Measurements from ENCODE around the gene SPSB2.

Gene SPSB2

DNA sequence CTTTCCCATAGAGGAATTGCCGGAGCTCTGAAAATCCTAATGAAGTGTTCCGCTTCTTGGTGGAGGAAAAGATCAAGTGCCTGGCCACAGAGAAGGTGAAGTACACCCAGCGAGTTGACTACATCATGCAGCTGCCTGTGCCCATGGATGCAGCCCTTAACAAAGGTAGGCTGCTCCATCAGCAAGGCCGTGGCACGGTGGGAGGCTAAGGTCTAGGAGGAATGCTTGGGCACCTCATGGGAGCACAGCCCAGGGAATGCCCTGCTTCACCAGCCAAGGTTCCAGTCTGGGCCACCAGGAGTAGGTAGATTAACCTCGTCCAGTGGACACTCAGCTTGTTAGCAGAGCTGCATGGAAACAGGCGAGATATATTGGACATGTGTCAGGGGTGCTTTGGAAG is 12.2 kb downstream of the SPSB2 start:
- DNase-seq, result no peak
- intact Hi-C loops (cut with DNase I), result no loop called here

DNA sequence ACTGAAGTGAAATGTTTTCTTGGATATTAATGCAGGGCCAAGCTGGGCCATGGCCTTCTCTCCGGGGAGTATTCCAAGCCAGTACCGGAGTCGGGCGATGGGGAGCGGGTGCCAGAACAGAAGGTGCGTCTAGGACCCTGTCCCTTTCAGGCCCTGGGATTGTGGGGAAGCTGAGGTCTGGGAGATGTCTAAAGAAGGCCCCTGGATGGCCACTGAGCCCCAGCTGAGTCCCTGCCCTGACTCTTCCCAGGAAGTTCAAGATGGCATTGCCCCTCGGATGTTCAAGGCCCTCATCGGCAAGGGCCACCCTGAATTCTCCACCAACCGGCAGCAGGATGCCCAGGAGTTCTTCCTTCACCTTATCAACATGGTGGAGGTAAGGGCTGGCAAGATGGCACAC is 13.0 kb downstream of the SPSB2 start:
- intact Hi-C loops (cut with DNase I), result no loop called here
- no peak for DNase-seq

DNA sequence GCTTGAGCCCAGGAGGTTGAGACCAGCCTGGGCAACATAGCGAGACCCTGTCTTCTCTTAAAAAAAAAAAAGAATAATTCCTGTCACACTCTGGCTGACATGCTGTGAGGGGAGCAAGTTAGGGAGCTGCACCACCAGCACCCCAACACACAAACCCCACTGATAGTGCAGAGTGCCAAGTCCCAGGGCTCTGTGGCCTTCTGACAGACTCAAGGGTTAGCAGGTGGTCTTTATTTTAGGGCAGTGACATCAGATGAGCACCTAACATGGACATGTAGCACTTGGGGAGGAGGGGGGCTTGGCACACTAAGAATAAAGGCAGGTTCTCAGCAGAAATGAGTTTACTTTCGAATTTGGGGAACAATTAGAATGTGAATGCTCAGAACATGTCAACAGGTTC is 14.3 kb downstream of the SPSB2 start:
- intact Hi-C loops (cut with DNase I), result no loop called here
- DNase-seq, result no peak

DNA sequence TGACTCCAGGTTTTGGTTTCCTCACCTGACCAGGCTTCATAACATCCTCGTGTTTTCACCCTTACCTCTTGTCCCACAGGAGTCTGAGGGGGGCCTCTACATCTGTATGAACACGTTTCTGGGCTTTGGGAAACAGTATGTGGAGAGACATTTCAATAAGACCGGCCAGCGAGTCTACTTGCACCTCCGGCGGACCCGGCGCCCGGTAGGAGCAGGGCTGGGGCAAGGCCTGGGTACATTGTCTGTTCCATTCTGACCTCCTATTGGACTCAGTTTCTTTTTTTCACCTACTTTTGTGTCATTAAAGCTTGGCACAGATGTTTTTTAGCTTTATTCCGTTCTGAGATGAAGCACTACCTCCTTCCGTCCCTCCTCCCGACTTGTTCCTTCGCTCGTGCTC is 17.8 kb downstream of the SPSB2 start:
- intact Hi-C loops (cut with DNase I), result no loop called here
- DNase-seq, result no peak

DNA sequence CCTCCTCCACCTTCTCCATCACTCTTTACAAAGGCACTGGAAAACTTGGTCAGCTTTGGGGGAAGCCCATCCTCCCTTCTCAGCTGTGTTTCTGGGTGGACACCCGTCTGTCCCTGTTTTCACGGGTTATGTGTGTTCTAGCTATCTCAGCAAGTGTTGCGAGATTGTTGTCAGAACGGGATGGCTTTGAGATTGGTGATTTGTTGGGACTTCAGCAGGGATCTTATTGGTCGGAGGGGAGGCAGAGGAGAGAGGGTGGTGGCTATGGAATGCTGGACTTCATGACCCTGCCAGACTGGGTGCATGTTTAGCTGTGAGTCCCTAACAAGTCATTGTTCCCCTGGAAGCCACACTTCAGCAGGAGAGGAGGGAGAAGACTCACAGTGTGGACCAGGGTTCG is 19.1 kb downstream of the SPSB2 start:
- intact Hi-C loops (cut with DNase I), result no loop called here
- no peak for DNase-seq

DNA sequence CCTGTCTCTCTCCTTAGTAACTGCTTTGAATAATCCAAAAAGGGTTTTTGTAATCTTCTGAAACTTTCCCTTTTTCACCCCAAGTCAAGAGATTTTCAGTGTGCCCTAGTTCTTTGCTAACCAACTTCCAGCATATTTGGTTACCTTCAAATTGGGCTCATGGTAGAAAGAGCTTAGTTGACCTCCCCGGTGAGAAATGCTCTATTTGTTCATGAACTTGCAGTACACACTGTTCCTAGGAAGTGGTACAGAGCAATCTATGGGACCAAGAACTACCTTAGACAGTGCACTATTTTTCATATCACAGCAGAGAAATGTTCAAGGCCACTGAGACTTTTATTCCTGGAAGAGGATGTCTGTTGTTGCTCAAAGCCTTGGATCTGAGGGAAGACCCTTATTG is 19.5 kb downstream of the SPSB2 start:
- intact Hi-C loops (cut with DNase I), result loop anchor here (2.0 kb wide), 1 partner anchor 37 kb away; no protein-coding TSS in a partner anchor
- no peak for DNase-seq

DNA sequence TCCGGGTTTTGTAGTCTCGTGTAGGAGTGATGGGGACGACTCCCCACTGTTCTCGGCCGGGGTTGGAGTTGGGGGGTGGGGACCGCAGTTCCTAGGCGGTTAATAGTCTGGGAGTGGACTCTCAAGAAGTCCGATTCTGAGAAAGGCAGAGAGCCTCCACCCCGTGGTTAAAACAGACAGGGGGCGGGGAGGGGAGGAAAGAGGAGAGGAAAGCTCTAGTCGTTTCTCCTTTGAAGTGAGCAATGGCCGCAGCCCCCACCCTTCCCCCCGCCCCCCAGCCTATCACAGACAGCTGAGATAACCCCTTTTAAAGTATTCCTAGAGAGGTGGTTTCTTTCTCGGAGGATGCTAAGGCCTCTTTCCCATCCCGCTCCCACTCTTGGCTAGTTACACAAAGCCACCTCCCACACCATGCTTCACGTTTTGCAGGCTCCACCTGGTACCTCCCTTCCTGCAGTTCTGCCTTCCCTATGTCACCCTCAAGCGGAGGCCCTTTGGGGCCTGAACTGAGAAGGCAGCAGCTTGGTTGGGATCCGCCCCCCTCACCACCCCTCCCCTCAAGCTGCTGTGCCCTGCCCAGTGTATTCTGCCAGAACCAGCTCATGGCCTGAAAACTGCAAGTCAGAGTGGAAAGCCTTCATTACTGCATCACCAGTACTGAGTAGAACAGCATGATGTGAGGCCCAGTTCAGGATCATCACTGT is 20.3 kb downstream of the SPSB2 start:
- DNase-seq, result peak in 35 of 42 donors; percentile 15 to 77 (median 56)

DNA sequence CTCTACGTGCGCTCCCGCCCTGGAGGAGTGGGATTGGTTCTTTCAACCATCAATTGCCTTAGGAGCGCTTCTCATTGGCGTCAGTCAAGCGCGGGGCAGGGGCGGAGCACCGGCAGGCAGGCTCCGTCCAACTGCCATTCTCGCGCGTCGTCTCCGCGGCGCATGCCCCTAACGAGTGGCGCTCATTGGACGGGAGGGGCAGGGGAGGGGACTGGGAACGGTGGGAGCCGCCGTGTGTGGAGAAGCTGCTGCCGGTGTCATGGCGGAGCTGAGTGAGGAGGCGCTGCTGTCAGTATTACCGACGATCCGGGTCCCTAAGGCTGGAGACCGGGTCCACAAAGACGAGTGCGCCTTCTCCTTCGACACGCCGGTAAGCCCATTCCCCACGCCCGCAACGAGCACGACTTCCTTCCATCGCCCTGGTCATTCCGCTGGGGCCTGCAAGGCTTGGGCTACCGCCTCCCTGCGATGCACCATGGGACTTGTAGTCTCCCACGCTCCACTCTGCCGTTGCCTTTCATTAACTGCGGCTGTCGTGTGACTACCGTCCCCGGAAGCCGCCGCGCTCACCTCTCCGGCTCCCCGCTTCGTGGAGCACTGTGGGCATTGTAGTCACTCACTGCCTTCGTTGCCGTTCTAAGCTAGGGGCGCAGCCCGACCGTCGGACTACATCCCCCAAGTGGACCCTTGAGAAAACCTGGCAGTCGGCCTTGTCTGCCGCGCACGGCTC is 21.0 kb downstream of the SPSB2 start, which contains the start of gene USP5:
TSS of gene USP5 (plus strand) at position 230 of the 730 bp plus-strand sequence. CDS start at position 260, 30 bp downstream.
- intact Hi-C loops (cut with DNase I), result loop anchor here (2.0 kb wide), 1 partner anchor 39 kb away; no protein-coding TSS in a partner anchor
- DNase-seq, result peak; percentile 97 to 100 (median 100)

More for the DNA sequence above, 20.3 kb downstream of the SPSB2 start:
- intact Hi-C loops (cut with DNase I), result loop anchor here (2.0 kb wide), 1 partner anchor 38 kb away; no protein-coding TSS in a partner anchor

DNA sequence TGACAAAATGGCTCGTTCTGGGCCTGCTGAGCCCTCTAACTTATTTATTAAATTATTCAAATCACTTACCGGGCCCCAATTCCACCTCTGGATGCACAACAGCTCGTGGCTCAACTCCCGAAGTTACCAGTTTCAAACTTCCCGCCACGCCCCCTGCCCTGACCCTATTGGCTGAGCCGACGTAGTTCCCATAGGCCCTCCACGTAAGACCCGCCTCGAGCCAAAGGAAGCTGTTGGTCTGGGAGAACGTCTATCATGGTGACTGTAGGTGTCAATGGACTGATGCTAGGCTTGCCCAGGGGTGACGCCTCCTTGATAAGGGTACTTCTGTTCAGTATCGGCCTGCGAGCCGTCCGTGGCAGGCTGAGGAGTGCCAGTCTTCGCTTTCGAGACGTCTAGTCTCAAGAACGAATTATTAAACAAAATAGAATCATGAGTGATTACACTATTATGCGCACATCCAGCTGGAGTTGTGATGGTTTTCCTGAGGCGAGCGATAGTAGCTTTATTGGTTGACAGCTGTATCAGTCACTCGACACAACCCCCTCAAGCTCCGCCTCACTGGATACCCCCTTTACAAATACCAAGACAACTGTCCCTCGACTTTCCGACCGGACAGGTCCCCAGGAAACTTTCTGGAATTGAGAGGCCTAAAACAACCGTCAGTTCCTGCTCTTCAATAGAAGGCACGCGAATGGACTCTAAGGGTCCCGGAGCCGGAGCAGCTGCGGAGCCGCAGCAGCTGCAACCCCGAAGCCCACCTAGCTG is 21.8 kb downstream of the SPSB2 start, which contains the start of gene CDCA3:
TSS of gene CDCA3 (minus strand) at position 134 of the 768 bp plus-strand sequence. CDS start 334 bp downstream, outside the sequence.
- intact Hi-C loops (cut with DNase I), result no loop called here
- peak; percentile 84 to 99 (median 96) for DNase-seq

DNA sequence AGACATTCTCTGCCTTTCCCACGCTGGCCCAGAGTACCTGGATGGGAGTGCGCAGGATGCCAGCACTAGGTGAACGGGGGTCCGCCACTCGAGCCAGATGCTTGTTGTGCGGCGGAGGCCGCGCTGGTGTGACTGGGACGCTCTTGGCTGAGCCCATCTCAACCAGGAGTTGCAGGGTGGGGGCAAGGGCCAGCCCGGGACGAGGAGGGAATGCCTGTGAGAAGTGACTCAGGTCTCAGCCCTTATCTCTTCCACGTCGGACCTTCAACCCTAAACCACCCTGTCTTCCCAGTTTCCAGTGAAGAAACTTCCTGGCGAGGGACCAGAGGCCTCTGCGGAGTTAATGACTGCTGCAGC is 22.3 kb downstream of the SPSB2 start:
- DNase-seq, result no peak
- intact Hi-C loops (cut with DNase I), result no loop called here

DNA sequence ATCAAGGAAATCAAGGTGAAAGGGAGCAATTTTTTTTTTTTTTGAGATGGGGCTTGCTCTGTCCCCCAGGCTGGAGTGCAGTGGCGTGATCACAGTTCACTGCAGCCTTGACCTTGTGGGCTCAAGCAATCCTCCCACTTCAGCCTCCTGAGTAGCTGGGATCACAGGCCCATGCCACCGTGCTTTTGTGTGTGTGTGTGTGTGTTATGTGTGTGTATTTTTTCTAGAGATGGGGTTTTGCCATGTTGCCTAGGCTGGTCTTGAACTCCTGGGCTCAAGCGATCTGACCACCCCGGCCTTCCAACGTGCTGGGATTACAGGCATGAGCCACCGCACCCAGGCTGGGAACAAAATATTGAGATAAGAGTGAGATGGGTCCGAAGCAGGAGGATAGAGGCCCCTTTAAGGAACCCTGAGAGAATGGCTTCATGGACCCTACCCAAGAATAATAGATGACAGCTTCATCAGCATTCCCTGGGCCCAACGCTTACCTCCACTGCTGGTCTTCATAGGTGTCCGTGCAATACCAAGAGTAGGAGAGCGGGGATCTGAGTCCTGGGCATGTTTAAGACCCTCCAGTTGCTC is 23.0 kb downstream of the SPSB2 start:
- DNase-seq, result no peak

DNA sequence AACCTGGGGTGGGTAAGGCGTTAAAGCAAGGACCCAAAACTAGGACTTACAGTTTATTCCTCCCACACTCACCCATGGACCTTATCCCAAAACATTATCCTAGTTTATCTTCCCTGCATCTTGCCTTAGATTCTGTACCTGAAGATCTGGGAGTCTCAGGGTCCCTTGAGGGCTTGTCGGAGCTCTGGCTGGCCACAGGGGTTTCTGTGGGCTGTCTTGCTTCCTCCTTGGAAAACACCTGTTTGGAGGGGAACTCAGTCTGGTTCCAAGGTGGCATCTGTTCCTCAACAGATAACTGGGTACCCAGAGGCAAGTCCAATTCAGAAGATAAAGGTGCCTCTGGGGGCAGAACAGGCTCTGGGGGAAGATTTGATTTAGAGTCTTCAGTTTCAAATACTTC is 23.7 kb downstream of the SPSB2 start:
- intact Hi-C loops (cut with DNase I), result no loop called here
- DNase-seq, result no peak

More for the DNA sequence above, 23.0 kb downstream of the SPSB2 start:
- intact Hi-C loops (cut with DNase I), result no loop called here

DNA sequence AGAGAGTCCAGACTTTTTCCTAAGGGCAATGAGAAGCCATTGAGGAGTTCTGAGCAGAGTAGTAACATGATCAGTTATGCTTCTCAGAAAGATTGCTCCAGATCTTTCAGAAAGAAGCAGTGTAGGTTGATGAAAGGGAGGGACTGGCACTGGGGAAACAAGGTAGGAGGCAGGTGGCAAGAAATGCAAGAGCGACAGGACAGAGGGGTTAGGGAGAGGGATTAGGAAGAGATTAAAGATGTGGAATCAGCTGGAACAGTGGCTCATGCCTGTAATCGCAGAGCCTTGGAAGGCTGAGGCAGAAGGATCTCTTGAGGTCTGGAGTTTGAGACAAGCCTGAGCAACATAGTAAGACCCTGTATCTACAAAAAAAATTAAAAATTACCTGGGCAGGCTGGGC is 25.4 kb downstream of the SPSB2 start:
- intact Hi-C loops (cut with DNase I), result no loop called here
- peak in 3 of 42 donors; percentile 25 to 55 (median 29) for DNase-seq

DNA sequence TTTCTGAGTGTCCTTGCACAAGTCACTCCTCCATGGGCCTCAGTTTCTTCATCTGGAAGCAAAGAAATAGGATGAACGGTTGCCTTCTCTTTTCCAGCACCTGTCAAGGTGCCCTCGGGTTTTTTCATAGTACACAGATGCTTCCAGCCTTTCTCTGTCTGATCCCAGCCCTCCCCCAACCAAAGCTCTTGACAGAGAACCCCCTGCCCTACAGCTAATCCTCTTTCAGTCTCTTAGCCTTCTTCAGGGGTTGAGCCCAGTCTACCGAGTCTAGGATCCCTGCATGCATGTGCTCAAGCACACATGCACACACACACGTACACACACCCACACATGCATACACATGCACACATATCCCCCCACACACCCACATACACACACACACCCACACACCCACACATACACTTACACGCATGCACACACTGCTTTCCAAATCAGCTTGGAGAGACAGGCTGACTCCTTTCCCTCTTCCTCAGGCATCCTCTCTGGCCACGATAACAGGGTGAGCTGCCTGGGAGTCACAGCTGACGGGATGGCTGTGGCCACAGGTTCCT is 26.7 kb downstream of the SPSB2 start:
- DNase-seq, result peak in 4 of 42 donors; percentile 29 to 56 (median 42)
- intact Hi-C loops (cut with DNase I), result no loop called here

DNA sequence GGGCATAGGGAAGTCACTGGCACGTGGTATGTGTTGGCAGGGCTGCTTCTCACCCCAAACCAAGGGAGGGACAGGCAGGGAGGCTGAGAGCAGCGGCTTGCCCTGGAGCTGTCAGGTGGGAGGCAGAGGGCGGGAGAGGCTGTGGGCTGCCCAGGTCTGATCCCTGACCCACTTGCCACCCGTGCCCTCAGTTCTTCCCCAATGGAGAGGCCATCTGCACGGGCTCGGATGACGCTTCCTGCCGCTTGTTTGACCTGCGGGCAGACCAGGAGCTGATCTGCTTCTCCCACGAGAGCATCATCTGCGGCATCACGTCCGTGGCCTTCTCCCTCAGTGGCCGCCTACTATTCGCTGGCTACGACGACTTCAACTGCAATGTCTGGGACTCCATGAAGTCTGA is 27.7 kb downstream of the SPSB2 start:
- no peak for DNase-seq
- intact Hi-C loops (cut with DNase I), result no loop called here

DNA sequence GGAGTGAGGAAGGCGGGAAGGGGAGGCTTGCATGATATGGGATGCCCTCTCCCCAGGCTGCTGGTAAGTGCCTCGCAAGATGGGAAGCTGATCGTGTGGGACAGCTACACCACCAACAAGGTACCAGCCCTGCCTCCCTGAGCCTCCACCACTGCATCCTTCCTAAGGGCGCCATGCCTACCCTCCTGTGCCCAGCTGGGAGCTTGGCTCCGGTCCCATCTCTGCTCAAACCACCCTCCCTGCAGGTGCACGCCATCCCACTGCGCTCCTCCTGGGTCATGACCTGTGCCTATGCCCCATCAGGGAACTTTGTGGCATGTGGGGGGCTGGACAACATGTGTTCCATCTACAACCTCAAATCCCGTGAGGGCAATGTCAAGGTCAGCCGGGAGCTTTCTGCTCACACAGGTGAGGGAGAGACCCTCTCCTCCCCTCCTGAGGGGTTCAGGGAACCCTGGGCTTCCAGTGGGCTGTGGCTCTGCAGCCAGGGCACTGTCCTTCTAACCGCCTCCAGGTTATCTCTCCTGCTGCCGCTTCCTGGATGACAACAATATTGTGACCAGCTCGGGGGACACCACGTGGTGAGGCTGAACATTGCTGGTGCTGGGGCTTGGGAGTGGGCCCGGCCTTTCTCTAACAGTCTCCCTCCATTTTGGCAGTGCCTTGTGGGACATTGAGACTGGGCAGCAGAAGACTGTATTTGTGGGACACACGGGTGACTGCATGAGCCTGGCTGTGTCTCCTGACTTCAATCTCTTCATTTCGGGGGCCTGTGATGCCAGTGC is 29.8 kb downstream of the SPSB2 start:
- intact Hi-C loops (cut with DNase I), result no loop called here
- no peak for DNase-seq

DNA sequence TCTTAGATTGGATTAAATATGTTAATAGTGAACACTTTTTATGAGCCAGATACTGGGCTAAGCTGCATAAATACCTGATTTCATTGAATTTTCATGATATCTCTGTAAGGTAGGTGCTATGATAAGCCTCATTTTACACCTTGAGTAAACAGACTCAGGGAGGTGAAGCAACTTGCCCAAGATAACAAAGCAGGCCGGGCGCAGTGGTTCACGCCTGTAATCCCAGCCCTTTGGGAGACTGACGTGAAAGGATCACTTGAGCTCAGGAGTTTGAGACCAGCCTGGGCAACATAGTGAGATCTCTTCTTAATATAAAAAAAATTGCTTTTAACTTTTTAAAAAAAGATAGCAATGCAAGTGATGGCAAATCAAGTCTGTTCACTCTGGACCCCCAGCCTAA is 31.0 kb downstream of the SPSB2 start:
- intact Hi-C loops (cut with DNase I), result no loop called here
- DNase-seq, result no peak
